HepG2 (cell line): ENCODE results near the gene KDM8. TPM values are rescaled to one million over a fixed set of nuclear protein-coding genes. Genes with fewer than 3 reads are reported as not detected.

ENCODE experiments used
- ATF7 ChIP-seq, 2 experiments: fragments of 450-650 bp in 1 of 2; sonication (generic) in 1 of 2; formaldehyde crosslinking in 1 of 2; IDR thresholded peaks; 2 replicates each; pipeline versions ENCODE4 v1.4.0 to v1.6.1; 2016 to 2020; ENCODE audit warnings: antibody characterized with exemption in 1 of 2, mild to moderate bottlenecking in 1 of 2, missing genetic modification reagents in 1 of 2
- CEBPZ ChIP-seq: IDR thresholded peaks from 2 replicates; pipeline ENCODE4 v1.6.1; 2012; ENCODE audit warnings: low read length, improper control_type of control experiment
- IKZF1 ChIP-seq: fragments of 450-650 bp; IDR thresholded peaks from 2 replicates; pipeline ENCODE4 v1.7.1; 2016
- PAXIP1 ChIP-seq: sonication (generic); formaldehyde crosslinking; conservative IDR thresholded peaks from 2 replicates; pipeline ENCODE4 v1.4.0; 2020; ENCODE audit warnings: mild to moderate bottlenecking, missing genetic modification reagents, moderate library complexity
- PCBP2 ChIP-seq: fragments of 200-400 bp; formaldehyde crosslinking; optimal IDR thresholded peaks from 2 replicates; pipeline ENCODE3; 2018; ENCODE audit warnings: low read length, low read depth; ENCODE audit not compliant: poor library complexity, severe bottlenecking
- SAFB2 ChIP-seq: sonication (generic); formaldehyde crosslinking; IDR thresholded peaks from 2 replicates; pipeline ENCODE4 v1.5.1; 2020; ENCODE audit warnings: missing genetic modification reagents, low read depth, mild to moderate bottlenecking, borderline replicate concordance
- SALL1 ChIP-seq: sonication (generic); formaldehyde crosslinking; IDR thresholded peaks from 2 replicates; pipeline ENCODE4 v1.8.0; 2022; ENCODE audit warnings: mild to moderate bottlenecking, missing genetic modification reagents
- SP4 ChIP-seq: sonication (generic); formaldehyde crosslinking; IDR thresholded peaks from 2 replicates; pipeline ENCODE4 v1.8.1; 2023; ENCODE audit warnings: mild to moderate bottlenecking, missing genetic modification reagents
- SRSF4 ChIP-seq: fragments of 200-400 bp; formaldehyde crosslinking; IDR thresholded peaks from one replicate; pipeline ENCODE4 v1.6.1; 2018; ENCODE audit warnings: mild to moderate bottlenecking, low read depth, low read length, moderate library complexity; ENCODE audit not compliant: poor library complexity, severe bottlenecking
- TCF12 ChIP-seq, 2 experiments: fragments of 450-650 bp in 1 of 2; sonication (generic) in 1 of 2; formaldehyde crosslinking in 1 of 2; IDR thresholded peaks; 2 replicates each; pipeline versions ENCODE4 v1.6.1 to v1.8.0; 2017 to 2022; ENCODE audit warnings: antibody characterized with exemption in 1 of 2, mild to moderate bottlenecking in 1 of 2, missing genetic modification reagents in 1 of 2, moderate library complexity in 1 of 2
- ZBTB20 ChIP-seq: sonication (generic); formaldehyde crosslinking; IDR thresholded peaks from 2 replicates; pipeline ENCODE4 v1.8.1; 2023; ENCODE audit warnings: missing genetic modification reagents, low read depth, mild to moderate bottlenecking, borderline replicate concordance
- ZBTB21 ChIP-seq: sonication (generic); formaldehyde crosslinking; IDR thresholded peaks from 2 replicates; pipeline ENCODE4 v1.4.0; 2020; ENCODE audit warnings: missing genetic modification reagents
- ZNF460 ChIP-seq: sonication (generic); formaldehyde crosslinking; IDR thresholded peaks from 2 replicates; pipeline ENCODE4 v1.5.1; 2020; ENCODE audit warnings: missing genetic modification reagents, mild to moderate bottlenecking, borderline replicate concordance
- ZZZ3 ChIP-seq: sonication (generic); formaldehyde crosslinking; IDR thresholded peaks from 2 replicates; pipeline ENCODE4 v1.4.0; 2020; ENCODE audit warnings: missing genetic modification reagents, mild to moderate bottlenecking, borderline replicate concordance
- polyA plus RNA-seq, 8 experiments: library from polyadenylated mRNA; depleted of rRNA in 3 of 8; stranded (reverse) in 7 of 8; unstranded in 1 of 8; fragments of >200 nt; fragmentation: Illumina TruSeq in 4 of 8; extraction: Trizol in 4 of 8; gene quantifications; 2 replicates each; pipeline versions ENCODE4 v1.2.1 to v1.2.3, GENCODE V29; 2011 to 2016; ENCODE audit warnings: low read depth in 4 of 8, missing spikeins in 1 of 8, mixed read lengths in 1 of 8; ENCODE audit not compliant: insufficient read depth in 1 of 8
- total RNA-seq, 5 experiments: library from RNA; depleted of rRNA; stranded (reverse); fragments of >200 nt; fragmentation: Illumina TruSeq; extraction: Trizol; gene quantifications; 2 replicates each; pipeline ENCODE4 v1.2.3, GENCODE V29; 2016; ENCODE audit warnings: low read depth in 1 of 5
- TF ChIP-seq, protein P1 (sequence below): sonication (generic); formaldehyde crosslinking; IDR thresholded peaks from 2 replicates; pipeline ENCODE4 v1.4.0; 2020; ENCODE audit warnings: missing genetic modification reagents, borderline replicate concordance

KDM8 gene
- total and polyA plus RNA-seq, 2 of the 13 experiments (the other 11 are each of a cell fraction or from before 2014, with no cell fraction given): 3.3 to 8.6 TPM

DNA sequence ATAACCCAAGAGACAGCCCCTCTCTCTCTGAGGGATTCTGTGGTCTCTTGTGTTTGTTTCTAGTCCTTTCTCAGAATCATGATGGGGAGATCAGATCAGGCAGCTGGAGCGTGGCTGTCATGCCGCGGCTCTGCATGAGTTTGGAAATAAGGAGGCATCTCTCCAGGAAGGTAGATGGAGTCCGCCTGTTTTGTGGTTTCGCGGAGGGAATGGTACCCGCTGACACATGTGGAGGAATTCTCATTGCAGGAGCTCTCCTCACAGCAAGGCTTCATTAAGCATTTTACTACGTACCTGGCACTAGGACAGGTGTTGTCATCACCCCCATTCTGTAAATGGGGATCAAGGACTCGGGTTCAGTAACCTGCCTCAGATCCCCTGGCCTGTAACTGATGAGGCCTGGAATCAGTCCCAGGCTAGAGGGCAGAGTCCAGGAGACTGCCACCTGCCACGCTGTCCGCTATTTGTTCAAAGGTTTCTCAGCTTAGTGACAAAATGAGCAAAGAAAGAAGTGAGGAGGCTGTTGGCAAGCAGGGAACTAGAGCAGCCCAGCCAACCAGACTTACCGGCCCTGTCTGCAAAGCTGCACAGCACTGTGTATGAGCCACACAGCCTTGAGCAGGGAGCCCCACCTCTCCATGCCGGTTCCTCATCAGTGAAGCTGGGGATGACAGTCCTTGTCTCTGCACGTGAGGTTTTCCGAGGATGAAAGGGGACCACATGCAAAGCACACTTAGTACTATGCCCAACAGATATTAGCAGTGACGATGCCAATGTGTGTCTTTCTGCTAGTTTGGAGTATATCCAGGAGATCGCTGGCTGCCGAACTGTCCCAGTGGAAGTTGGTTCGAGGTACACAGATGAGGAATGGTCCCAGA, 11.0 kb downstream of the KDM8 start (continued):
- TF ChIP-seq, protein P1, sequence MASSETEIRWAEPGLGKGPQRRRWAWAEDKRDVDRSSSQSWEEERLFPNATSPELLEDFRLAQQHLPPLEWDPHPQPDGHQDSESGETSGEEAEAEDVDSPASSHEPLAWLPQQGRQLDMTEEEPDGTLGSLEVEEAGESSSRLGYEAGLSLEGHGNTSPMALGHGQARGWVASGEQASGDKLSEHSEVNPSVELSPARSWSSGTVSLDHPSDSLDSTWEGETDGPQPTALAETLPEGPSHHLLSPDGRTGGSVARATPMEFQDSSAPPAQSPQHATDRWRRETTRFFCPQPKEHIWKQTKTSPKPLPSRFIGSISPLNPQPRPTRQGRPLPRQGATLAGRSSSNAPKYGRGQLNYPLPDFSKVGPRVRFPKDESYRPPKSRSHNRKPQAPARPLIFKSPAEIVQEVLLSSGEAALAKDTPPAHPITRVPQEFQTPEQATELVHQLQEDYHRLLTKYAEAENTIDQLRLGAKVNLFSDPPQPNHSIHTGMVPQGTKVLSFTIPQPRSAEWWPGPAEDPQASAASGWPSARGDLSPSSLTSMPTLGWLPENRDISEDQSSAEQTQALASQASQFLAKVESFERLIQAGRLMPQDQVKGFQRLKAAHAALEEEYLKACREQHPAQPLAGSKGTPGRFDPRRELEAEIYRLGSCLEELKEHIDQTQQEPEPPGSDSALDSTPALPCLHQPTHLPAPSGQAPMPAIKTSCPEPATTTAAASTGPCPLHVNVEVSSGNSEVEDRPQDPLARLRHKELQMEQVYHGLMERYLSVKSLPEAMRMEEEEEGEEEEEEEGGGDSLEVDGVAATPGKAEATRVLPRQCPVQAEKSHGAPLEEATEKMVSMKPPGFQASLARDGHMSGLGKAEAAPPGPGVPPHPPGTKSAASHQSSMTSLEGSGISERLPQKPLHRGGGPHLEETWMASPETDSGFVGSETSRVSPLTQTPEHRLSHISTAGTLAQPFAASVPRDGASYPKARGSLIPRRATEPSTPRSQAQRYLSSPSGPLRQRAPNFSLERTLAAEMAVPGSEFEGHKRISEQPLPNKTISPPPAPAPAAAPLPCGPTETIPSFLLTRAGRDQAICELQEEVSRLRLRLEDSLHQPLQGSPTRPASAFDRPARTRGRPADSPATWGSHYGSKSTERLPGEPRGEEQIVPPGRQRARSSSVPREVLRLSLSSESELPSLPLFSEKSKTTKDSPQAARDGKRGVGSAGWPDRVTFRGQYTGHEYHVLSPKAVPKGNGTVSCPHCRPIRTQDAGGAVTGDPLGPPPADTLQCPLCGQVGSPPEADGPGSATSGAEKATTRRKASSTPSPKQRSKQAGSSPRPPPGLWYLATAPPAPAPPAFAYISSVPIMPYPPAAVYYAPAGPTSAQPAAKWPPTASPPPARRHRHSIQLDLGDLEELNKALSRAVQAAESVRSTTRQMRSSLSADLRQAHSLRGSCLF (CRISPR knock-in tag): no peak
- TF ChIP-seq ZZZ3: 0 out of 2 replicates have a peak, but pooled peaks have one; percentile 48
- TF ChIP-seq PAXIP1: peak; percentile 86
- TF ChIP-seq SP4: 0 out of 2 replicates have a peak, but pooled peaks have one; percentile 34
- peak; percentile 79 for TF ChIP-seq SALL1 (CRISPR knock-in tag)
- no peak for TF ChIP-seq SRSF4
- TF ChIP-seq SAFB2 (CRISPR knock-in tag): no peak; the same call in 1 of the 2 replicates
- no peak for TF ChIP-seq PCBP2
- no peak for TF ChIP-seq ZNF460 (CRISPR knock-in tag)
- TF ChIP-seq ZBTB21 (CRISPR knock-in tag): no peak
- no peak for TF ChIP-seq ATF7 (IDR thresholded peaks at IDR 0.05)
- peak; percentile 26; the same call in 1 of the 2 replicates for TF ChIP-seq ATF7 (CRISPR knock-in tag; IDR thresholded peaks at IDR 0.05)
- no peak for TF ChIP-seq CEBPZ
- no peak for TF ChIP-seq ZBTB20 (CRISPR knock-in tag)
- TF ChIP-seq IKZF1: no peak
- TF ChIP-seq TCF12 (IDR thresholded peaks at IDR 0.05): no peak
- TF ChIP-seq TCF12 (CRISPR knock-in tag; IDR thresholded peaks at IDR 0.05): no peak
